Omental fat pad (tissue), 4 donors: ENCODE measurements around the gene NTRK2. TPM values are rescaled to one million over a fixed set of nuclear protein-coding genes. Genes with fewer than 3 reads are reported as not detected.
A peak's percentile ranks its signal among the peaks of the same experiment; 100 is the strongest.

Experiments used
- ATAC-seq: fragments of 150-250 bp; one replicate; pipeline ENCODE4 v1.9.1; 2016; ENCODE audit warnings: mild to moderate bottlenecking, moderate library complexity; ENCODE audit not compliant: low FRiP score
- DNase-seq: peaks from one replicate; pipeline ENCODE4 v3.0.0-alpha.2; 2019; ENCODE audit warnings: low spot score
- total RNA-seq, 4 donors: library from RNA; depleted of rRNA; stranded (reverse); fragments of >200 nt; gene quantifications; one replicate each; pipeline ENCODE4 v1.1.0, GENCODE V29; 2016
- TF ChIP-seq, protein P1 (sequence below), 3 donors: fragments of 450-650 bp; IDR thresholded peaks; one replicate each; pipeline ENCODE4 v1.5.1; 2016 to 2017; ENCODE audit warnings: antibody characterized with exemption in 3 of 3, mild to moderate bottlenecking in 3 of 3, moderate library complexity in 2 of 3

Gene NTRK2
- total RNA-seq, 4 donors from 2014 or later, result 13.9 to 20.2 (median 16.1) TPM

DNA sequence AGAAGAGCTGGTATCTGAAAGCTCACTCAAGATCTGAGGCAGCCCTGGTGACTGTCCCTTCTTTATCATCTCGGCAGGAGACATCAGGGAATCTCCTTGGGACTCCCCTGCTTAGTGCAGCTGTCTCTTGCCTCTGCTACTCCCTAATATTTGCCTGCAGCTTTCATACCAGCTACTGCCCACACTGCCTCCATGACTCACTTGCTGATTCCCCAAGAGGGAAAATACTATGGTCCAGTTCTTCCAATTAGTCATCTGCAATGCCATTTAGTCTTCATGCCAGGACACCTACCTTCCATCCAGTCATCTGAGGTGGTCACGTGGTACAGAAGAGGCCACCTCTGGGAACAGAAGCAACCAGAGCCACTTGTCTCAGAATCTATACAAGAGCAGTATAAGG, 270.8 kb downstream of the NTRK2 start:
- ATAC-seq (no peak), DNase-seq (no peak)
- TF ChIP-seq, protein P1, sequence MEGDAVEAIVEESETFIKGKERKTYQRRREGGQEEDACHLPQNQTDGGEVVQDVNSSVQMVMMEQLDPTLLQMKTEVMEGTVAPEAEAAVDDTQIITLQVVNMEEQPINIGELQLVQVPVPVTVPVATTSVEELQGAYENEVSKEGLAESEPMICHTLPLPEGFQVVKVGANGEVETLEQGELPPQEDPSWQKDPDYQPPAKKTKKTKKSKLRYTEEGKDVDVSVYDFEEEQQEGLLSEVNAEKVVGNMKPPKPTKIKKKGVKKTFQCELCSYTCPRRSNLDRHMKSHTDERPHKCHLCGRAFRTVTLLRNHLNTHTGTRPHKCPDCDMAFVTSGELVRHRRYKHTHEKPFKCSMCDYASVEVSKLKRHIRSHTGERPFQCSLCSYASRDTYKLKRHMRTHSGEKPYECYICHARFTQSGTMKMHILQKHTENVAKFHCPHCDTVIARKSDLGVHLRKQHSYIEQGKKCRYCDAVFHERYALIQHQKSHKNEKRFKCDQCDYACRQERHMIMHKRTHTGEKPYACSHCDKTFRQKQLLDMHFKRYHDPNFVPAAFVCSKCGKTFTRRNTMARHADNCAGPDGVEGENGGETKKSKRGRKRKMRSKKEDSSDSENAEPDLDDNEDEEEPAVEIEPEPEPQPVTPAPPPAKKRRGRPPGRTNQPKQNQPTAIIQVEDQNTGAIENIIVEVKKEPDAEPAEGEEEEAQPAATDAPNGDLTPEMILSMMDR (IDR thresholded peaks at IDR 0.05), result no peak

DNA sequence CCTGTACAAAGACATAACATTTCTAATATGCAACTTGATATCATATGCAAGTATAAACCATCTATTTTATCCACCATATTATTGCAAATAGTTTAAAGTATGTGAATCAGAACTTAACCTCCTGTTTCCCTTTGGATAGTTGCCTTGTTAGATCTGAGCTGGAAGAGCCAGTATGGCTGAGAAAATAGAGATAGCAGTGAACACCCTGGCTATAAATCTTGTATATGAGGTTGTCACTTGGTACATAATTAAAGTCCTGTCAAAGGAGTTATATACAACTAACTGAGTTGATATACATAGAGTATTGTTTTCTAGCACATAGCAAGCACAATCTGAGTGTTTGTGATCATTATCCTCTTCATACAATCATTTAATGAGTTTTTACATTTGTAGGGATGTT, 272.3 kb downstream of the NTRK2 start:
- ATAC-seq (no peak), DNase-seq (no peak)
- TF ChIP-seq, protein P1 (IDR thresholded peaks at IDR 0.05), result no peak

DNA sequence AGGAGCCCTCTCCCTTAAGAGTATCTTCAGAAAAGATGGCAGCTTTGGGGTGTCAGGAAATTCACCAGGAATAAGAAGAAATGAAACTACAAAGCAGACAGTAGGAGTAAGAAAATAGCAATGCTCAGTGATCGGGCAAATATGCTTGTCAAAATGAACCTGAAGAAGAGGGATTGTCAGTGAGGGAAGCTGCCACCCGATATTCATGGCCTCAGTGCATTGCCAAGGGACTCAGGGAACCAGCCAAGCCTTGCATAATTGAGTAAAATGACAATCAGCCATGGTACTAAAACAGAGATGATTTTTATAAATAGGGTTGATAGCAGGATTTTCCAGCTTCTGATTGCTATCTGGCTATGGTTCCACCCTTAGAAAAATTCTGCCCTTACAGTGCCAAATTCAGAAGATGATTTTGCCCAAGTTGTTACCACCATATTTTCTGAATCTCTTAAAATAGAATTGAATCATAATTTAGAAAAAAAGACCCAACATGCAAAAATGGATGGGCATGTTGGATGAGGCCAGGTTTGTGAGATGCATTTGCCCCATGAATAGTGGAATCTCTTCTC, 274.0 kb downstream of the NTRK2 start:
- no peak for DNase-seq
- ATAC-seq, result no peak
- TF ChIP-seq, protein P1 (IDR thresholded peaks at IDR 0.05), result no peak

DNA sequence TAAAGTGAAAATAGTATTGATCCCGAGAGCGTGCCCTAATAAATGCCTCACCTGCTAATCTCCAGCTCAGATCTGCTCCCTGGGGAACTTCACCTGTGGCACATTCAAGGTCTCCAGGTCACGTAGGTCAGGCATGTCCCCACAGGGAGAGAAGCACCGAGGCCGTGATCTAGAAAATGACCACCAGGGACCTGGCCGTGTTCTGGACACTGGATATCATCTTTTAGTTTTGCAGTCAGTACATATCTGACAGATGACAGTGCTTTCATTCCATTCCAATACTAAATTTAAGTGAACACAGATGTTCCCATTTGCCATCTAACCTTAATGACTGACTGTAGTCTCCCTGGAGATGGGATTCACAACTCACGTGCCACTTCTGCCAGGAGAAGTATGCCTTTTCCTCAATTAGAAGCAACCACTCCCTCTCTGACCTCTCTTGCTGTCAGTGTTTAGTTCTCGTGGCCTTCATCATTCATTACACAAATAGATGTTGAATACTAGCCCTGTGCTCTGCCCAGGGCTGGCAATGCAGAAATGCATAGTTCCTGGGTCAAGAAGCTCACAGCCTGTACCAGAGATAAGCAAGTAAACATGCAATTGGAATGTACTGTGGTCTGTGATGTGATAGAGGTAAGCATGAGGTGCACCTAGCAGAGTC, 276.5 kb downstream of the NTRK2 start:
- TF ChIP-seq, protein P1 (IDR thresholded peaks at IDR 0.05), result no peak
- no peak for DNase-seq
- ATAC-seq, result no peak

DNA sequence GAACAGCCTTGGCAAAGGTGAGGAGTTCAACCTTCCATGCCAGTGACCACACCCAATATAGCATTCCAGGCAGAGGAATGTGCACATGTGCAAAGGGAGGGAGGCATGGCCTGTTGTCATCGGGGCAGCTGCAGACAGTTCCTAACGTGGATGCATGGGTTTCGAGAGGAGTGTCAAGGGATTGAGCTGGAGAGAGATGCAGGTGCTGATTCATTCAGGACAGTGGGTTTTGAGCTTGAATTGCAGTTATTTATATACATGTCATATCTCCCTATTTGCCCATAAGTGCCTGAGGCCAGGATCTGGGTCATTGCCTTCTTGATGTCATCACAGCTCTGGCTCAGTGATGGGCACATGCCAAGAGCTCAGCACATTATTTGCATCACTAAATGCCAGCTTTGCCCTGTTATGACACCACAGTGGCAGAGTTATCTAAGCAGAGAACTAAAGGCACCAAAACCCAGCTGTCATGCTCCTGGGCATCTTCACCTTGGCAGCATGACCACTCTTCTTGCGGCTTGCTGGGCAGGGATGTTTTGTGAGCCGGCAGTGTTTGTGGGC, 278.0 kb downstream of the NTRK2 start:
- ATAC-seq, result peak; percentile 51
- TF ChIP-seq, protein P1 (IDR thresholded peaks at IDR 0.05), result no peak

DNA sequence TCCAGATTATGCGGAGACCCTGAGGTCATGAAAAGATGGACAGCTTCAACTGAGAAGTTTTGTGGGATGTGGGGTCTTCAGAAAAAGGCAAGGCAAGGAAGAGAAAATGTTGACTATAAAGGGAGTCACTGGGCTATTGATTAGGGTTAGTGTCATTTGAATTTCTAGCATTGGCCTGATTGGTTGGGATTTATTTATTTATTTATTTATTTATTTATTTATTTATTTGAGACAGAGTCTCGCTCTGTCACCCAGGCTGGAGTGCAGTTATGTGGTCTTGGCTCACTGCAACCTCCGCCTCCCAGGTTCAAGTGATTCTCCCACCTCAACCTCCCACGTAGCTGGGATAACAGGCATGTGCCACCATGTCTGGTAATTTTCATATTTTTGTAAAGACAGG, 279.7 kb downstream of the NTRK2 start:
- no peak for DNase-seq
- TF ChIP-seq, protein P1 (IDR thresholded peaks at IDR 0.05), result no peak
- ATAC-seq, result no peak

More for the DNA sequence above, 278.0 kb downstream of the NTRK2 start:
- no peak for DNase-seq

DNA sequence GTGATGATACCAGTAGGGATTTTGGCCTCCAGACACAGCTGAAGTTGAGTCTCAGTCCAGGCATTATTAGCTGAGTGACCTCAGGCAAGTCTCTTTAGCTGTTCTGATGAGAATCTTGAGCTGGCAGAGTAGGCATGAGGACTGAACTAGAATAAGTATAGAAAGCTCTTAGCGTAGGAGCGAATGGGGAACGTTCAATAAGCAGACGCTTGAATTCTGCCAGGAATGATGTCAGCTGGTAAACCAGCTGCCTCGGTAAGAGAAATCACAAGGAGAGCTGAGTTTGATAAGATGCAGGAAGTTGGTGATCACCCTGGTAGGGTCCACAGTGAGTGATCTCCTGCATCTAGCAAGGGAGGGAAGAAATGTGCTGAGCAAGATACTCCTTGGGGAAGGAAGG, 280.4 kb downstream of the NTRK2 start:
- TF ChIP-seq, protein P1 (IDR thresholded peaks at IDR 0.05), result no peak
- ATAC-seq, result no peak
- no peak for DNase-seq
